CD4-positive, alpha-beta T cell treated with Interleukin-6 at 100 ng/mL for 8 hours (primary cell): ENCODE data around the gene SLC12A2.

Experiments
- DNase-seq: peaks from one replicate; pipeline ENCODE4 v3.0.0-alpha.2; 2020; ENCODE audit warnings: mixed read lengths, low spot score

SLC12A2 gene

DNA sequence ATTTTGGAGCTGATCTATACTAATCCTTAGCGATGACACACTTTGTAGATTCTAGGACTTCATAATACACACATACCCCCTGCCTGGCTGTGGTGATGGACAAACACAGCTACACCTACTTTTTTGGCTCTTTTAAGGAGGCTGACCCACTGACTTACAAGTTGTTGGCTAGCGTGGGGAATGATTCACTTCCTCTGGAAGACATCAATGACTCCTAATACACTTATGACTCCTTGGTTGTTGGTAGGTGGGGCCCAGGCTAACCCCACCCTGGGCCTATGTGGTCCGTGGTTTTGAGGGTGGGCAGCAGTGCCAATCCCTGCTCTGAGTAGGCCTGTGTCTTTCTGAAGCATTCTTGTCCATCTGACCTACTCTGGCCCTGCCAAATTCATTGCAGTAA lies 144.4 kb downstream of the SLC12A2 start:
- no peak for DNase-seq

DNA sequence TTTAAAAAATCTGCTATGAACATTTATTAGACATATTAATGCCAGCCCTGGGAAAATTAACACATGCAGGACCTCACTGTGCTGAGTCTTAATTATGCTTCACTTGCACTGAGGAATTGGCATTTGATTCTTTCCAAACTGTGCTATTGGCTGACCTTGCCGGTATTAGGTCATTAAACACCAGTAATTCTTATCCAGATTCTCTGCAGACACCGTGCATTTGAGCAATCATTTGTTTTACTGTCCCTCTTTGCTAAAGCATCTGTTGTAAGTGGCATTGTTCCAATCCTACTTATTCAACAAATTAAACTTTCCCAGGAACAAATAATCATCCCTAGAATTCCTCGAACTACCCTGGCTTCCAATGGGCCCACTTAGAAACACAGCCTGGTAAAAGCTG lies 145.0 kb downstream of the SLC12A2 start:
- DNase-seq, result no peak

DNA sequence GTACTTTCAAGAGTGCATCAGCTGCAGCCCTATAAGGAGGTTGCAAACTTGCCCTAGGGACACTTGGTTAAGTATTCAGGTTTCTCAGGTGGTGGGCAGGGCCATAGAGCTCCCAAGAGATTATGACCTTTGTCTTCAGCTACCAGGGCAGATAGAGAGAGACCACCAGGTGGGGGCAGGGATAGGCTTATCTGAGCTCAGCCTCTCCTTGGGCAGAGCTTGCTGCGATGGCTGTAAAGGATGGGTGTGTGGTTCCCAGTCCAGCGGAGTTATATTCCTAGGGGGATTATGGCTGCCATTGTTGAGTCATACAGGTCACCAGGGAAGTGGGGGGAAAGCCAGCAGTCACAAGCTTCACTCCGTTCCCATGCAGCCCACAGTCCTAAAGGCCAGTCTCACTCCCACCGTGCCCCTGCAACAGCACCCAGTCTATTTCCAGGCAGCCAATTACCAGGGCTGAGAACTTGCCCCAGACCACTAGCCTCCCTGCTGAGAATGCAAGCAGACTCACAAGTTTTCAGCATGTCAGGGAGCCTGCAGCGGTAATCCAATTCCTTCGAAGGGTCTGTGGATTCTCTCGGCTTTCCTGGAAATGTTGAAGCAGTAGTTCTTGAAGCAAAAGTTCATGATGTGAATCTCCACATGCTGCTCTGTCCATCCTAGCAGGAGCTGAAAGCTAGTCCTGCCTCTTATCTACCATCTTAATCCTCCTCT lies 151.5 kb downstream of the SLC12A2 start:
- DNase-seq, result no peak

DNA sequence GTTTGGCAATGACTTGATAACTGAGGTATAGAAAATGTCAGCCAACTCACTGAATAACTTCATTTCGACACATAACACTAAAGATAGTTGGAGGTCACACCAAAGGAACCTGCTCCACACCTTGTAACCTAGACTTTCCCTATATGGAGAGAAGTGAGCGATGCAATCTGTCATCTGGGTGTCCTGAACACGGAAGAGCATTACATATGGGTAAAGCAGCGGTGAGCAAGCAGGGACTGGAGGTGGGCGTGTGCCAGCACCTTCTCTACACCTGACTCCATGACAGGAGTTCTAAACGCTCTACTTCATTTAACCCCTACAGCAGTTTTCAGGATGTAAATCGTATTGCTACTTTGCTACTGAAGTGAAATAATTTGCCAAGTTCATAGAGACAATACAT lies 152.8 kb downstream of the SLC12A2 start:
- no peak for DNase-seq

DNA sequence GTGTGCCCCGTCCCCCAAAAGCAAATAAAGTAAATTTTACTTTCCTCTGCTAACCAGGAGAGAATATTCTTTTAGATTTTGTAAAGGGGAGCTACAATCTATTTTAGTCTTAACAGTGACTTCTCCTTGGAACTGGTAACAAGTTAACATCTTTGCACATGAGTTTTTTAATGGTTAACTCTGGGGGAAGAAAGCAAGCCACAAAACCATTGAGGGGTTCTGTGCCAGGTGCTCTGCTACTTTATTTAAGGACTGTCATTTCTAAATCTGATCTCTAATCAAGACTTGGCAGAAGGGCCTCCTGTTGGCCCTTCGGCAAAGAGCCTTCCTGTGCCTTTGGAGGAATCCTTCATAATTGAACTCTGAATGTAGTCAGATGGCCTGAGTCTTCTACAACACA lies 153.4 kb downstream of the SLC12A2 start:
- DNase-seq, result no peak

DNA sequence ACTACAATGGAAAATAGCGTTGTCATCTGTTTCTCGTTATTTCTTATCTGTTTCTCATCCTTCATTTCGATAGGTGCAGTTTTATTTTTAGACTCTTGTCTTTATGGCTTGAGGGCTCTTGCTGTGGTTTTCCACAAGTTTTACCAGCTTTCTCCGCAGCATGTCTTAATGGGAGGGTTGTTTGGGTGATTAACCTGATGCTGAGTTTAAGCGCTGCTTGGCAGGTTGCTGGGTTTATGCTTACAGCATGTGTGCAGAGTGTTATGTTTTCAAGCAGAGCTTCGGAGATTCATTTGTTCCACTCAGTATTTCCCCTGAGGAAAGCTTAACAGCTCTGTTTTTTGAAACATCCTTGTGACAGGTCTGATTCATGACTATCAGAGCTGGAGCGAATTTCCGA lies 154.0 kb downstream of the SLC12A2 start:
- DNase-seq, result no peak
